ENCODE measurements around the gene CUL5. TPM values are rescaled to one million over a fixed set of nuclear protein-coding genes. Genes with fewer than 3 reads are reported as not detected.
"Not testable (repeated sequence)": the region's sequence is repeated elsewhere in the genome, so short reads cannot be mapped to it uniquely, and the experiment has no call there.

CUL5 gene
- polyA plus RNA-seq, 3 donors: 24.7 to 37.8 (median 36.7) TPM

DNA sequence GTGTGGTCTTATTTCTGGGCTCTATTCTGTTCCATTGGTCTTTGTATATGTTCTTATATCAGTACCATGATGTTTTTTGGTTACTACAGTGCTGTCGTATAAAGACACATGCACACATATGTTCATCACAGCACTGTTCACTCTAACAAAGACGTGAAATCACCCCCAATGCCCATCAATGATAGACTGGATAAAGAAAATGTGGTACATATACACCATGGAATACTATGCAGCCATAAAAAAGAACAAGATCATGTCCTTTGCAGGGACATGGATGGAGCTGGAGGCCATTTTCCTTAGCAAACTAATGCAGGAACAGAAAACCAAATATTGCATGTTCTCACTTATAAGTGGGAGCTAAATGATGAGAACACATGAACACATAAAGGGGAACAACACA lies 22.9 kb downstream of the CUL5 start:
- H2AFZ ChIP-seq (ENCODE audit: insufficient read depth, low read depth, low read length, poor library complexity, severe bottlenecking); H3K27ac Mint-ChIP-seq; H3K9ac ChIP-seq (ENCODE audit: insufficient read depth, low read length, poor library complexity, severe bottlenecking); H3K27me3 Mint-ChIP-seq (ENCODE audit: low read depth in 3 of 3); H3K4me3 Mint-ChIP-seq; H3K27me3 ChIP-seq (ENCODE audit: control insufficient read depth in 2 of 2, insufficient read depth in 2 of 2, low read length in 2 of 2); H3K9me3 Mint-ChIP-seq; H3K4me3 ChIP-seq (replicated peaks in 1 of 3; ENCODE audit: low read depth in 2 of 3, low read length in 3 of 3); intact Hi-C loops (cut with micrococcal nuclease); H3K4me2 ChIP-seq (replicated peaks; ENCODE audit: extremely low read depth, low read length, poor library complexity, severe bottlenecking); H3K27ac ChIP-seq (ENCODE audit: low read depth in 1 of 2, low read length in 2 of 2); H3K9me3 ChIP-seq (replicated peaks in 1 of 2; ENCODE audit: control insufficient read depth in 1 of 2, insufficient read depth in 1 of 2, low read length in 2 of 2); H3K4me1 ChIP-seq (ENCODE audit: control insufficient read depth in 1 of 2, insufficient read depth in 2 of 2, low read length in 2 of 2); H3K4me1 Mint-ChIP-seq; DNase-seq: not testable (repeated sequence)
- peaks cover 30 to 49% of the 10 kb centered on the region in 2 donors for H3K36me3 ChIP-seq (replicated peaks in 1 of 2; ENCODE audit: control insufficient read depth in 1 of 2, insufficient read depth in 2 of 2, low read length in 2 of 2)
- peaks cover 96% of the 10 kb centered on the region for H4K20me1 ChIP-seq (ENCODE audit: insufficient read depth, low read length)
- peaks cover 78% of the 10 kb centered on the region for H3K79me2 ChIP-seq (ENCODE audit: insufficient read depth, low read length)
- peaks cover 35 to 62% of the 10 kb centered on the region in 2 donors for H3K36me3 Mint-ChIP-seq
- no CpG with 5 or more reads among the region's 2 CpGs for WGBS (ENCODE audit: insufficient coverage)

GRCh38 chr11:108032800-108033199 lies 24.1 kb downstream of the CUL5 start:
- no peaks in the 10 kb centered on the region for H3K27me3 ChIP-seq (ENCODE audit: control insufficient read depth in 2 of 2, insufficient read depth in 2 of 2, low read length in 2 of 2)
- H3K79me2 ChIP-seq (ENCODE audit: insufficient read depth, low read length): peaks cover 66% of the 10 kb centered on the region
- H3K4me3 ChIP-seq (replicated peaks in 1 of 3; ENCODE audit: low read depth in 2 of 3, low read length in 3 of 3): no peak overlapping the region
- peaks cover 42 to 71% of the 10 kb centered on the region in 2 donors for H3K36me3 Mint-ChIP-seq
- H3K4me2 ChIP-seq (replicated peaks; ENCODE audit: extremely low read depth, low read length, poor library complexity, severe bottlenecking): no peak overlapping the region
- no peak overlapping the region for H3K4me3 Mint-ChIP-seq
- DNase-seq: no peak
- no peaks in the 10 kb centered on the region for H3K4me1 ChIP-seq (ENCODE audit: control insufficient read depth in 1 of 2, insufficient read depth in 2 of 2, low read length in 2 of 2)
- peaks cover 0 to 1% (median 0%) of the 10 kb centered on the region in 3 donors for H3K27me3 Mint-ChIP-seq (ENCODE audit: low read depth in 3 of 3)
- H4K20me1 ChIP-seq (ENCODE audit: insufficient read depth, low read length): peaks cover 96% of the 10 kb centered on the region
- no peaks in the 10 kb centered on the region for H3K9me3 ChIP-seq (replicated peaks in 1 of 2; ENCODE audit: control insufficient read depth in 1 of 2, insufficient read depth in 1 of 2, low read length in 2 of 2)
- TF ChIP-seq CTCF (IDR thresholded peaks at IDR 0.05): no peak
- H3K27ac Mint-ChIP-seq: peak overlapping the region in 1 of 7 donors; percentile 16
- intact Hi-C loops (cut with micrococcal nuclease): no loop called here
- no peak overlapping the region for H3K27ac ChIP-seq (ENCODE audit: low read depth in 1 of 2, low read length in 2 of 2)
- H3K9me3 Mint-ChIP-seq: peaks cover 0 to 3% (median 0%) of the 10 kb centered on the region in 7 donors
- no peak overlapping the region for H2AFZ ChIP-seq (ENCODE audit: insufficient read depth, low read depth, low read length, poor library complexity, severe bottlenecking)
- no CpG with 5 or more reads among the region's 1 CpG for WGBS (ENCODE audit: insufficient coverage)
- H3K4me1 Mint-ChIP-seq: no peaks in the 10 kb centered on the region
- peaks cover 39 to 59% of the 10 kb centered on the region in 2 donors for H3K36me3 ChIP-seq (replicated peaks in 1 of 2; ENCODE audit: control insufficient read depth in 1 of 2, insufficient read depth in 2 of 2, low read length in 2 of 2)
- no peak overlapping the region for H3K9ac ChIP-seq (ENCODE audit: insufficient read depth, low read length, poor library complexity, severe bottlenecking)
